Activated CD8-positive, alpha-beta memory T cell treated with anti-CD3 and anti-CD28 coated beads, Interleukin-2, amount 50 U/mL, for 1 hour (primary cell): ENCODE data around the gene ZNF618.
"Not testable (repeated sequence)": the region's sequence is repeated elsewhere in the genome, so short reads cannot be mapped to it uniquely, and the experiment has no call there.

Experiments used
- DNase-seq: peaks from one replicate; pipeline ENCODE4 v3.0.0-alpha.2; 2020; ENCODE audit errors: extremely low read depth

The ZNF618 gene

GRCh38 chr9:114082017-114082762 lies 206.1 kb downstream of the ZNF618 start:
- DNase-seq: peak; percentile 54

GRCh38 chr9:114082763-114083412 lies 206.8 kb downstream of the ZNF618 start:
- not testable (repeated sequence) for DNase-seq

GRCh38 chr9:114083666-114084065 lies 207.6 kb downstream of the ZNF618 start:
- DNase-seq: no peak

- DNase-seq: no peak
Observed at GRCh38 chr9:114084282-114085073, 208.4 kb downstream of the ZNF618 start.

GRCh38 chr9:114085387-114085789 lies 209.3 kb downstream of the ZNF618 start:
- no peak for DNase-seq

GRCh38 chr9:114086009-114086408 lies 209.9 kb downstream of the ZNF618 start:
- no peak for DNase-seq

GRCh38 chr9:114086607-114087006 lies 210.5 kb downstream of the ZNF618 start:
- no peak for DNase-seq

GRCh38 chr9:114087721-114088120 lies 211.6 kb downstream of the ZNF618 start:
- DNase-seq: no peak

GRCh38 chr9:114088571-114089170 lies 212.6 kb downstream of the ZNF618 start:
- DNase-seq: no peak

- DNase-seq: no peak
Observed at GRCh38 chr9:114089206-114089840, 213.2 kb downstream of the ZNF618 start.

GRCh38 chr9:114090798-114091197 lies 214.7 kb downstream of the ZNF618 start:
- no peak for DNase-seq

- no peak for DNase-seq
Observed at GRCh38 chr9:114091711-114092110, 215.6 kb downstream of the ZNF618 start.

GRCh38 chr9:114092336-114092735 lies 216.2 kb downstream of the ZNF618 start:
- no peak for DNase-seq

GRCh38 chr9:114093031-114093471 lies 216.9 kb downstream of the ZNF618 start:
- DNase-seq: no peak

GRCh38 chr9:114093761-114094505 lies 217.8 kb downstream of the ZNF618 start:
- DNase-seq: no peak

GRCh38 chr9:114094971-114095370 lies 218.9 kb downstream of the ZNF618 start:
- DNase-seq: no peak

- no peak for DNase-seq
Observed at GRCh38 chr9:114096041-114096511, 220.0 kb downstream of the ZNF618 start.

GRCh38 chr9:114096866-114097612 lies 220.9 kb downstream of the ZNF618 start:
- DNase-seq: no peak

- DNase-seq: no peak
Observed at GRCh38 chr9:114097613-114098020, 221.5 kb downstream of the ZNF618 start.
